B cell (primary cell): ENCODE measurements around the gene RWDD4.

ENCODE experiments used
- CTCF ChIP-seq: fragments of 200-600 bp; IDR thresholded peaks from one replicate; pipeline ENCODE4 v1.8.0; 2022; ENCODE audit warnings: antibody characterized with exemption, mild to moderate bottlenecking
- EZH2 ChIP-seq: IDR thresholded peaks from 2 replicates; pipeline ENCODE4 v1.6.1; 2012; ENCODE audit warnings: borderline replicate concordance, low read depth, mild to moderate bottlenecking, moderate library complexity, low read length; ENCODE audit not compliant: insufficient read depth, poor library complexity, severe bottlenecking

GRCh38 chr4:183636503-183636902 lies 22.5 kb downstream of the RWDD4 start:
- TF ChIP-seq CTCF = no peak
- TF ChIP-seq EZH2 = no peak
